ENCODE results near the gene TBC1D16. TPM values are rescaled to one million over a fixed set of nuclear protein-coding genes. Genes with fewer than 3 reads are reported as not detected.

Gene TBC1D16
- total RNA-seq, 1 experiment from 2014 or later = 96.1 TPM

DNA sequence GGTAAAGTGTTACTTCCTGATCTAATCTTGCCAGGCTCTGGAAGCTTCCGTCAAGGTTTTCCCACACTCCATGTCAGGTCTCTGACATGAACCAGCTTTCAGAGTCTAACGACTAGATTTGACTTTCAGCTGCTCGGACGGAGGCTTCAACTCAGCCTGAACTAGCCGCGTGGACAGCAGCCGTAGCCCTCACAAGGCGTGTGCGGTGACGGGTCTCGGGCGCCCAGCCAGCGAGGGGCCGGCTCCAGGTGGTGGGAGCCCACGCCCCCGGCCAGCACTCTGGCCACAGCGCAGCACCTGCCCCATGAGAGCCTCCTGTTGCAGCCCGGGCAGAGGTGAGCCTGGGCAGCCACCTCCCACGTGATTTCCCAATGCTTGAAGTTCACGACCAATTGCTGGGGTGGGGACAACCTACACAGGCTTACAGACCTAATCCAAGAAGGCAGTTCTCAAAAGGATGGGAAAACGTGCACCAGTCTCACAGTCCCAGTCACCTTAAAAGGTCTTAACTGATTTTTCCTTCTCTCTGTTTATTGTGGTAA is 45.5 kb downstream of the TBC1D16 start:
- TF ChIP-seq, protein P1, sequence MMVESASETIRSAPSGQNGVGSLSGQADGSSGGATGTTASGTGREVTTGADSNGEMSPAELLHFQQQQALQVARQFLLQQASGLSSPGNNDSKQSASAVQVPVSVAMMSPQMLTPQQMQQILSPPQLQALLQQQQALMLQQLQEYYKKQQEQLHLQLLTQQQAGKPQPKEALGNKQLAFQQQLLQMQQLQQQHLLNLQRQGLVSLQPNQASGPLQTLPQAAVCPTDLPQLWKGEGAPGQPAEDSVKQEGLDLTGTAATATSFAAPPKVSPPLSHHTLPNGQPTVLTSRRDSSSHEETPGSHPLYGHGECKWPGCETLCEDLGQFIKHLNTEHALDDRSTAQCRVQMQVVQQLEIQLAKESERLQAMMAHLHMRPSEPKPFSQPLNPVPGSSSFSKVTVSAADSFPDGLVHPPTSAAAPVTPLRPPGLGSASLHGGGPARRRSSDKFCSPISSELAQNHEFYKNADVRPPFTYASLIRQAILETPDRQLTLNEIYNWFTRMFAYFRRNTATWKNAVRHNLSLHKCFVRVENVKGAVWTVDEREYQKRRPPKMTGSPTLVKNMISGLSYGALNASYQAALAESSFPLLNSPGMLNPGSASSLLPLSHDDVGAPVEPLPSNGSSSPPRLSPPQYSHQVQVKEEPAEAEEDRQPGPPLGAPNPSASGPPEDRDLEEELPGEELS (CRISPR knock-in tag; IDR thresholded peaks at IDR 0.05) = no peak
- peak; percentile 93 for TF ChIP-seq GABPB1 (CRISPR knock-in tag; IDR thresholded peaks at IDR 0.05)
- H3K9me3 Mint-ChIP-seq = no peaks in the 10 kb centered on the region
- H3K4me3 Mint-ChIP-seq = no peak overlapping the region
- CTCF ChIA-PET = interaction anchor here (1.5 to 5.3 kb wide), 3 partner anchors 18 to 177 kb away, joined by 4 to 42 read pairs (median 7); no protein-coding TSS in a partner anchor
- H3K27me3 Mint-ChIP-seq (ENCODE audit: low read depth) = no peaks in the 10 kb centered on the region
- POLR2A ChIA-PET = no interaction called here
- ATAC-seq (no peak), DNase-seq (ENCODE audit: low spot score) (no peak)
- H3K27ac Mint-ChIP-seq = no peak overlapping the region
- no peaks in the 10 kb centered on the region for H3K36me3 Mint-ChIP-seq
- H3K4me1 Mint-ChIP-seq = peaks cover 59% of the 10 kb centered on the region

DNA sequence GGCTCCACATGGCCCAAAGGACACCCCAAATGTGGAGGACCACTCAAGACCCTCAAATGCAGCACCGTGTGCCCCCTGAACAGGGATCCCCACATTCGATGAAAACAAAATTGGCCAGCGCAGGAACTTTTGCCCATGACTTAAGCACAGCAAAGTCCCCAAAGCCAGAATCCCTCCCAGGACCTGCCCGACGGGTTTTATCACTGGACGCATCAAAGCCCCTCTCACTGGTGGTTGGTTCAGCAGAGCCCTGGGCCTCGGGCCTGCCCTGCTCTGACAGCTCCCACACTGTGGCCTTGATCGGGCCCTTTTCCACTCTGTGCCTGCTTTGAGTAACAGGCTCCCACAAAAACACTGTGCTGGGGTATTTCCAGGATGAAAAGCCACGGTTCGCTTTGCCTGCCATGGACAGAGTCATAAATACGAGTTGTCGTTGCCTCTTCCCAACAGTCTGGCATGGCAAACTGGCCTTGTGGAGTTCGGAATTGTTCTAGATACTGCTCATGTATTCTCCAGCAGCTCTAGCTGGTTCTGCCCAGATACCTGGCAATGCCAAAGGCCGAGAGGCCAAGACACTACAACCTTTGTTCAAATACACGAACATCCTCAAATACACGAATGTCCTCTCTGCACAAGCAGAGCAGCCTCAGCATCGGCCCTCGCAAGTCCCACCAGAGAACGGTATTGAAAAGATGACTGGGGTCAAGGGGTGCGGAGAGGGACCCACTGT is 46.4 kb downstream of the TBC1D16 start:
- H3K27ac Mint-ChIP-seq = peak overlapping the region; percentile 91; the same call in 1 of the 2 replicates
- no peaks in the 10 kb centered on the region for H3K9me3 Mint-ChIP-seq
- peaks cover 61% of the 10 kb centered on the region for H3K4me1 Mint-ChIP-seq
- no peak for DNase-seq (ENCODE audit: low spot score)
- POLR2A ChIA-PET = no interaction called here
- TF ChIP-seq JAZF1 (CRISPR knock-in tag; IDR thresholded peaks at IDR 0.05) (no peak), SMAD4 (CRISPR knock-in tag; IDR thresholded peaks at IDR 0.05) (no peak), KAT7 (CRISPR knock-in tag; IDR thresholded peaks at IDR 0.05; ENCODE audit: borderline replicate concordance) (no peak), NFE2L1 (CRISPR knock-in tag; IDR thresholded peaks at IDR 0.05) (no peak), GABPB1 (CRISPR knock-in tag; IDR thresholded peaks at IDR 0.05) (no peak), CBFB (CRISPR knock-in tag; IDR thresholded peaks at IDR 0.05; ENCODE audit: low read depth) (no peak), ATF1 (CRISPR knock-in tag; IDR thresholded peaks at IDR 0.05) (no peak), TEAD1 (CRISPR knock-in tag; IDR thresholded peaks at IDR 0.05) (no peak), MYBL2 (CRISPR knock-in tag; IDR thresholded peaks at IDR 0.05) (no peak), NR1H2 (CRISPR knock-in tag; IDR thresholded peaks at IDR 0.05) (no peak)
- TF ChIP-seq, protein P2, sequence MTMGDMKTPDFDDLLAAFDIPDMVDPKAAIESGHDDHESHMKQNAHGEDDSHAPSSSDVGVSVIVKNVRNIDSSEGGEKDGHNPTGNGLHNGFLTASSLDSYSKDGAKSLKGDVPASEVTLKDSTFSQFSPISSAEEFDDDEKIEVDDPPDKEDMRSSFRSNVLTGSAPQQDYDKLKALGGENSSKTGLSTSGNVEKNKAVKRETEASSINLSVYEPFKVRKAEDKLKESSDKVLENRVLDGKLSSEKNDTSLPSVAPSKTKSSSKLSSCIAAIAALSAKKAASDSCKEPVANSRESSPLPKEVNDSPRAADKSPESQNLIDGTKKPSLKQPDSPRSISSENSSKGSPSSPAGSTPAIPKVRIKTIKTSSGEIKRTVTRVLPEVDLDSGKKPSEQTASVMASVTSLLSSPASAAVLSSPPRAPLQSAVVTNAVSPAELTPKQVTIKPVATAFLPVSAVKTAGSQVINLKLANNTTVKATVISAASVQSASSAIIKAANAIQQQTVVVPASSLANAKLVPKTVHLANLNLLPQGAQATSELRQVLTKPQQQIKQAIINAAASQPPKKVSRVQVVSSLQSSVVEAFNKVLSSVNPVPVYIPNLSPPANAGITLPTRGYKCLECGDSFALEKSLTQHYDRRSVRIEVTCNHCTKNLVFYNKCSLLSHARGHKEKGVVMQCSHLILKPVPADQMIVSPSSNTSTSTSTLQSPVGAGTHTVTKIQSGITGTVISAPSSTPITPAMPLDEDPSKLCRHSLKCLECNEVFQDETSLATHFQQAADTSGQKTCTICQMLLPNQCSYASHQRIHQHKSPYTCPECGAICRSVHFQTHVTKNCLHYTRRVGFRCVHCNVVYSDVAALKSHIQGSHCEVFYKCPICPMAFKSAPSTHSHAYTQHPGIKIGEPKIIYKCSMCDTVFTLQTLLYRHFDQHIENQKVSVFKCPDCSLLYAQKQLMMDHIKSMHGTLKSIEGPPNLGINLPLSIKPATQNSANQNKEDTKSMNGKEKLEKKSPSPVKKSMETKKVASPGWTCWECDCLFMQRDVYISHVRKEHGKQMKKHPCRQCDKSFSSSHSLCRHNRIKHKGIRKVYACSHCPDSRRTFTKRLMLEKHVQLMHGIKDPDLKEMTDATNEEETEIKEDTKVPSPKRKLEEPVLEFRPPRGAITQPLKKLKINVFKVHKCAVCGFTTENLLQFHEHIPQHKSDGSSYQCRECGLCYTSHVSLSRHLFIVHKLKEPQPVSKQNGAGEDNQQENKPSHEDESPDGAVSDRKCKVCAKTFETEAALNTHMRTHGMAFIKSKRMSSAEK (CRISPR knock-in tag; IDR thresholded peaks at IDR 0.05; ENCODE audit: borderline replicate concordance) = no peak
- TF ChIP-seq, protein P3, sequence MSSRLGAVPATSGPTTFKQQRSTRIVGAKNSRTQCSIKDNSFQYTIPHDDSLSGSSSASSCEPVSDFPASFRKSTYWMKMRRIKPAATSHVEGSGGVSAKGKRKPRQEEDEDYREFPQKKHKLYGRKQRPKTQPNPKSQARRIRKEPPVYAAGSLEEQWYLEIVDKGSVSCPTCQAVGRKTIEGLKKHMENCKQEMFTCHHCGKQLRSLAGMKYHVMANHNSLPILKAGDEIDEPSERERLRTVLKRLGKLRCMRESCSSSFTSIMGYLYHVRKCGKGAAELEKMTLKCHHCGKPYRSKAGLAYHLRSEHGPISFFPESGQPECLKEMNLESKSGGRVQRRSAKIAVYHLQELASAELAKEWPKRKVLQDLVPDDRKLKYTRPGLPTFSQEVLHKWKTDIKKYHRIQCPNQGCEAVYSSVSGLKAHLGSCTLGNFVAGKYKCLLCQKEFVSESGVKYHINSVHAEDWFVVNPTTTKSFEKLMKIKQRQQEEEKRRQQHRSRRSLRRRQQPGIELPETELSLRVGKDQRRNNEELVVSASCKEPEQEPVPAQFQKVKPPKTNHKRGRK (CRISPR knock-in tag; IDR thresholded peaks at IDR 0.05; ENCODE audit: borderline replicate concordance) = no peak
- CTCF ChIA-PET = interaction anchor here (1.5 to 2.4 kb wide), 2 partner anchors 19 to 177 kb away, joined by 4 to 7 read pairs; no protein-coding TSS in a partner anchor
- no peaks in the 10 kb centered on the region for H3K36me3 Mint-ChIP-seq
- H3K27me3 Mint-ChIP-seq (ENCODE audit: low read depth) = no peaks in the 10 kb centered on the region
- no peak for ATAC-seq
- peak overlapping the region; percentile 34; the same call in 1 of the 2 replicates for H3K4me3 Mint-ChIP-seq
